BLaER1 treated with 17β-estradiol and CSF1 and Interleukin-3, amounts not matched to agents 10 nM and 100 nM (cell line): ENCODE data around the gene TNS4.

Experiments
- H3K27ac ChIP-seq, 11 experiments: shearing (Covaris generic); formaldehyde crosslinking; 2 replicates each; pipeline ENCODE4 v1.8.1; 2022
- H3K27me3 ChIP-seq, 11 experiments: shearing (Covaris generic); formaldehyde crosslinking; 2 replicates each; pipeline ENCODE4 v1.8.1; 2022
- H3K36me3 ChIP-seq, 11 experiments: shearing (Covaris generic); formaldehyde crosslinking; 2 replicates each; pipeline ENCODE4 v1.8.1; 2022
- H3K4me1 ChIP-seq, 10 experiments: shearing (Covaris generic); formaldehyde crosslinking; 2 replicates each; pipeline ENCODE4 v1.8.1; 2022
- H3K4me2 ChIP-seq, 11 experiments: shearing (Covaris generic); formaldehyde crosslinking; 2 replicates each; pipeline ENCODE4 v1.8.1; 2022
- H3K4me3 ChIP-seq, 10 experiments: shearing (Covaris generic); formaldehyde crosslinking; 2 replicates each; pipeline ENCODE4 v1.8.1; 2022
- H3K9ac ChIP-seq, 11 experiments: shearing (Covaris generic); formaldehyde crosslinking; 2 replicates each; pipeline ENCODE4 v1.8.1; 2022
- H3K9me3 ChIP-seq, 11 experiments: shearing (Covaris generic); formaldehyde crosslinking; replicated peaks in 1 of 11; 2 replicates each; pipeline ENCODE4 v1.8.1; 2022
- H4K20me1 ChIP-seq, 11 experiments: shearing (Covaris generic); formaldehyde crosslinking; 2 replicates each; pipeline ENCODE4 v1.8.1; 2022
- Cebpa-rat ChIP-seq, 11 experiments: shearing (Covaris generic); IDR thresholded peaks; 2 replicates each; pipeline ENCODE4 v1.8.1; 2022

Gene TNS4

DNA sequence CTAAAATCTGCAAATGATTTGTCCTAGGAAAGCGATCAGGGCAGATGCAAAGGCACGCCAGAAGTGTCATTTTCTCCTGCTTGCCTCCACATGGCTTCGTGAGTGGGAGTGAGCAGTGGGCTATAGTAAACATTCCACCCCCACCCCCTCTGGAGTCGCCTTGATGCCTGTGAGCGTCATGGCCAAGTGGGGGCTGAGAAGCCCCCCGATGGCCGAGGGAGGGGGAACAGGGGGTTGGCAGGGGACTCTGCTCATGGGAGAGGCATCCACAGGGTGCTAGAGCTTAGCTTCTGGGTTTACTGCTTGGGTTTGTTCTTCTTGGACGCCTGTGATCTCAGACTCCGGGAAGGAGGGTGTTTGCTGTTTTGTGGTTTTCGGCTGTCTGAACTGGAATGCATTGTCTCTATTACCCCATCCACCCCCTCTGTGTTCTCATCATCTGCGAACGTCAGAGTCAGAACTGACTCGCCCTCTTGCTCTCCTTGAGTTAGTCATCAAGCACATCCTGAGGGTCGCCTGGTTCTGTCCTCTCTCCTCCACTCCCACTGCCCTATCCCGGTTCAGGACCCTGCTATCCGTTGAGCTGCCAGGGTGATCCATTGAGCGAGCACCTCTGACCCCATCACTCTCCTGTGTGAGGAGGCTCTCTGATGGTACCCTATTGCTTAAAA lies 15.4 kb downstream of the TNS4 start:
- Histone ChIP-seq H3K9ac (no peak overlapping the region), H3K36me3 (no peaks in the 10 kb centered on the region), H3K4me2 (peak overlapping the region in 9 of 11 experiments; percentile 13 to 68 (median 52); a peak in 15 of 22 replicates), H4K20me1 (no peaks in the 10 kb centered on the region), H3K4me3 (no peak overlapping the region), H3K27ac (peak overlapping the region in 2 of 11 experiments; percentile 39 to 49; a peak in 4 of 22 replicates), H3K4me1 (peaks cover 40 to 89% (median 59%) of the 10 kb centered on the region in 10 experiments), H3K9me3 (no peaks in the 10 kb centered on the region), H3K27me3 (no peaks in the 10 kb centered on the region)
- TF ChIP-seq Cebpa-rat (IDR thresholded peaks at IDR 0.05) = no peak

DNA sequence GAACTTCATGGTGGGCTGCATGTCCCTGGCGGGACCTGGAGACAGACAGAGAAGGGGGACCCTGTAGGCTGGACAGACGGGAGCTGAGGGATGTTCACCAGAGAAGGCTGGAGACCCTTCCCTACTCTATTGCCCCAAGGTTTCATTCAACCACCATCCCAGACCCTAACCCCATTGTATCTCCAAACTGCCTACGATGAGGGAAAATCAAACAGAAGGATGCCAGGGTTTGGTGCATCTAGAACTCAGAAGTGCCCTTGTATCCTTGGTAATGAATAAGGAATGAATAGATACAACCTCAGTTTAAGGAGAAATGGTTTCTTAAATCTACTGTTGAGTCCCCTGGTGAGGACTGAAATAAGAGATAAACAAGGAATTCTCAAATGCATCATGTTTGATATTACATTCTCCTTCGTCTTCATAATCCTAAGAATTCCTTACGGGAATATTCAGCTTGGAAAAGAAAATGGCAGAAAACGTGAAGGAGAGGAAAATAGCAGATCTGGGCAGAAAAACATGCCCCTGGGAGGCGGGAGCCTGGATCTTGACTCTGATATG lies 16.4 kb downstream of the TNS4 start:
- Histone ChIP-seq H3K4me2 (peak overlapping the region in 5 of 11 experiments; percentile 11 to 68 (median 58); a peak in 6 of 22 replicates), H3K4me3 (no peak overlapping the region), H3K27me3 (no peaks in the 10 kb centered on the region), H3K4me1 (peaks cover 40 to 89% (median 59%) of the 10 kb centered on the region in 10 experiments), H3K36me3 (no peaks in the 10 kb centered on the region), H4K20me1 (no peaks in the 10 kb centered on the region), H3K9me3 (no peaks in the 10 kb centered on the region), H3K9ac (no peak overlapping the region), H3K27ac (0 out of 22 replicates have a peak overlapping the region, but pooled peaks of 1 of the 11 experiments have one; percentile 49)
- TF ChIP-seq Cebpa-rat (IDR thresholded peaks at IDR 0.05) = no peak

DNA sequence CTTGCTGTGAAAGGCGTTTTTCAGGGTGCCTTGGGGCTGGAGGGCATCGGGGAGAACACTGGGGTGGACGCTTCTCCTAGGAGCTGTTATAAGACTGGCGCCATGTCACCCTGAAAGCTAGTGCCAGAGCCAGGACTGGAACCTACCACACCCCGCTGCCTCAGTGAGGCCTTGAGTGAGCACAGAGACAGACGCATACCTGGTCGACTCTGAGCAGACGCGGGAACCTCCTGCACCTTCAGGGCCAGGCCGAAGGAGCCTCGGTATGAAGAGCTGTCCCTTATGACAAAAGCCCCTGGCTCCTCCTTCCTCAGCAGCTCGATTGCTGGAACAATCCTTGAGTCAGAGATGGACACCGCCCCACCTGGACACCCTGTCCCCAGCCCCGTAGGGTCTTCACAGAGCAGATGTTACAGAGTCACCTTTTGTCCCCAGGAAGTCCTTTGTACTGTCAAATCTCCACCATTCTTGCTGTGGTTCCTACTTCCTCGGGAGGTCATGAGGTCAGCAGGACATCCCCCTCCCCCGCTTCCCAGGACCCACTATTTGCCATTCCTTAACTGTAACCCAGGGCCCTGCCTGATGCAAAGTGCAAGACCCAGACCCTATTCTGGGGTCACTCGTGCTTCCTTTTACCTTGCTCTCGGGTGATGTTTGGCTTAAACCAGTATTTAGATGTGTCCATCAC lies 17.0 kb downstream of the TNS4 start:
- no peak for TF ChIP-seq Cebpa-rat (IDR thresholded peaks at IDR 0.05)
- Histone ChIP-seq H3K4me2 (peak overlapping the region in 5 of 11 experiments; percentile 11 to 58 (median 33); a peak in 8 of 22 replicates), H3K9me3 (no peaks in the 10 kb centered on the region), H3K36me3 (no peaks in the 10 kb centered on the region), H3K27ac (no peak overlapping the region), H3K9ac (no peak overlapping the region), H3K4me3 (no peak overlapping the region), H3K4me1 (peaks cover 40 to 89% (median 59%) of the 10 kb centered on the region in 10 experiments), H3K27me3 (no peaks in the 10 kb centered on the region), H4K20me1 (no peaks in the 10 kb centered on the region)

GRCh38 chr17:40483679-40484078 lies 17.7 kb downstream of the TNS4 start:
- Histone ChIP-seq H3K36me3 (no peaks in the 10 kb centered on the region), H3K9me3 (no peaks in the 10 kb centered on the region), H3K4me1 (peaks cover 40 to 89% (median 59%) of the 10 kb centered on the region in 10 experiments), H3K4me2 (peak overlapping the region in 1 of 11 experiments; percentile 33; a peak in 1 of 22 replicates), H4K20me1 (no peaks in the 10 kb centered on the region), H3K27me3 (no peaks in the 10 kb centered on the region), H3K27ac (no peak overlapping the region), H3K9ac (no peak overlapping the region), H3K4me3 (no peak overlapping the region)
- TF ChIP-seq Cebpa-rat (IDR thresholded peaks at IDR 0.05) = no peak

DNA sequence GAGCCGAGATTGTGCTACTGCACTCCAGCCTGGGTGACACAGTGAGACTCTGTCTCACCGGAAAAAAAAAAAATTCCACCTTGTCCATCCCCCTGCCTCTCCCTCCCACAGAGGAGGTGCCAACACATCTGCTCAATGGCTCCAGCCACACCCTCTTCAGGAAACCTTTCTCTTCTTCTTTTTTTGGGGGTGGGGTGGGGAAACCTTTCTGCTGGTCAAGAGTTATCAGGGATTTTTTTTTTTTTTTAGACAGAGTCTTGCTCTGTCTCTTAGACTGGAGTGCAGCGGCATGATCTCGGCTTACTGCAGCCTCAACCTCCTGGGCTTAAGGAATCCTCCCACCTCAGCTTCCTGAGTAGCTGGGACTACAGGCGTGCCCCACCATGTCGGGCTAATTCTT lies 18.7 kb downstream of the TNS4 start:
- no peak overlapping the region for H3K27ac ChIP-seq
- H3K4me1 ChIP-seq = peaks cover 42 to 88% (median 58%) of the 10 kb centered on the region in 10 experiments
- no peaks in the 10 kb centered on the region for H4K20me1 ChIP-seq
- no peak overlapping the region for H3K4me3 ChIP-seq
- TF ChIP-seq Cebpa-rat (IDR thresholded peaks at IDR 0.05) = no peak
- H3K36me3 ChIP-seq = no peaks in the 10 kb centered on the region
- H3K9ac ChIP-seq = no peak overlapping the region
- no peaks in the 10 kb centered on the region for H3K27me3 ChIP-seq
- H3K9me3 ChIP-seq = no peaks in the 10 kb centered on the region
- H3K4me2 ChIP-seq = peak overlapping the region in 5 of 11 experiments; percentile 5 to 90 (median 30); a peak in 7 of 22 replicates

DNA sequence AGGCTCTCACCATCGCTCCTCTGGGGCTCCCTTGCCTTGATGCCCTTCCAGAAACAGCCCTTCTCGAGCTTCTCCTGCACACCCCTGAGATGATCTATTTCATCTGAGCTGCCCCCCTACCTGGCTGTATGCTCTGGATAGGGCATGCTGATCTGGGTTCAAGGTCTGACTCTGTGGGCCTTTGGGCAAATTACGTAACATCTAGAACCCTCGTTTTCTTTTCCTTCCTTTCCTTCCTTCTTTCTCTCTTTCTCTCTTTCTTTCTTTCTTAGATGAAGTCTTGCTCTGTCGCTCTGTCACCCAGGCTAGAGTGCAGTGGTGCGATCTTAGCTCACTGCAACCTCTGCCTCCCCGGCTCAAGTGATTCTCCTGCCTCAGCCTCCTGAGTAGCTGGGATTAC lies 20.3 kb downstream of the TNS4 start:
- no peak overlapping the region for H3K4me3 ChIP-seq
- no peaks in the 10 kb centered on the region for H3K27me3 ChIP-seq
- peaks cover 45 to 81% (median 67%) of the 10 kb centered on the region in 10 experiments for H3K4me1 ChIP-seq
- H3K9ac ChIP-seq = peak overlapping the region in 3 of 11 experiments; percentile 10 to 38 (median 34); a peak in 3 of 22 replicates
- no peaks in the 10 kb centered on the region for H3K36me3 ChIP-seq
- H3K27ac ChIP-seq = peak overlapping the region in 8 of 11 experiments; percentile 5 to 39 (median 22); a peak in 9 of 22 replicates
- no peaks in the 10 kb centered on the region for H4K20me1 ChIP-seq
- TF ChIP-seq Cebpa-rat (IDR thresholded peaks at IDR 0.05) = no peak
- peak overlapping the region; percentile 68 to 90 (median 77); a peak in 21 of 22 replicates for H3K4me2 ChIP-seq
- H3K9me3 ChIP-seq = no peaks in the 10 kb centered on the region

- Histone ChIP-seq H3K36me3 (no peaks in the 10 kb centered on the region), H3K9me3 (no peaks in the 10 kb centered on the region), H3K27me3 (no peaks in the 10 kb centered on the region), H4K20me1 (no peaks in the 10 kb centered on the region), H3K9ac (peak overlapping the region in 4 of 11 experiments; percentile 10 to 38 (median 32); a peak in 3 of 22 replicates), H3K4me1 (peaks cover 39 to 78% (median 66%) of the 10 kb centered on the region in 10 experiments), H3K27ac (peak overlapping the region in 8 of 11 experiments; percentile 5 to 39 (median 23); a peak in 10 of 22 replicates), H3K4me2 (peak overlapping the region; percentile 68 to 90 (median 77)), H3K4me3 (0 out of 20 replicates have a peak overlapping the region, but pooled peaks of 1 of the 10 experiments have one; percentile 2)
- no peak for TF ChIP-seq Cebpa-rat (IDR thresholded peaks at IDR 0.05)
Observed at GRCh38 chr17:40480501-40481003, 20.9 kb downstream of the TNS4 start.

- H3K9ac ChIP-seq = peak overlapping the region in 5 of 11 experiments; percentile 5 to 34 (median 29); a peak in 2 of 22 replicates
- peak overlapping the region; percentile 68 to 90 (median 77) for H3K4me2 ChIP-seq
- no peaks in the 10 kb centered on the region for H3K27me3 ChIP-seq
- H3K4me3 ChIP-seq = 0 out of 20 replicates have a peak overlapping the region, but pooled peaks of 1 of the 10 experiments have one; percentile 2
- H3K36me3 ChIP-seq = no peaks in the 10 kb centered on the region
- H3K27ac ChIP-seq = peak overlapping the region in 10 of 11 experiments; percentile 5 to 66 (median 37); a peak in 16 of 22 replicates
- TF ChIP-seq Cebpa-rat (IDR thresholded peaks at IDR 0.05) = no peak
- H3K4me1 ChIP-seq = peaks cover 37 to 78% (median 63%) of the 10 kb centered on the region in 10 experiments
- H3K9me3 ChIP-seq = no peaks in the 10 kb centered on the region
- H4K20me1 ChIP-seq = no peaks in the 10 kb centered on the region
Observed at GRCh38 chr17:40479754-40480480, 21.5 kb downstream of the TNS4 start.
